ENCODE measurements around the gene TCF7L2.

- no peak for TF ChIP-seq CTCF (IDR thresholded peaks at IDR 0.05; ENCODE audit: low read depth, low read length, poor library complexity, severe bottlenecking)
- no peak for TF ChIP-seq EZH2phosphoT487 (IDR thresholded peaks at IDR 0.05; ENCODE audit: borderline replicate concordance, low read length)
Observed at GRCh38 chr10:113056441-113057021, 106.5 kb downstream of the TCF7L2 start.

Data from DOHH2 (cell line).